K562 (cell line): ENCODE results near the gene TMEM150C. TPM values are rescaled to one million over a fixed set of nuclear protein-coding genes. Genes with fewer than 3 reads are reported as not detected.

Experiments used
- ATAC-seq: fragments of 200-7000 bp; cut with Tn5 transposase; 3 replicates; pipeline ENCODE4 v1.9.1; 2020; ENCODE audit warnings: moderate library complexity
- BruUV-seq: library from RNA; stranded (reverse); fragments of 400-500 nt; replicated peaks from 2 replicates; lab custom pipeline; 2021; lab: Mats Ljungman, UMichigan
- CTCF ChIA-PET: fragments of 300-600 bp; formaldehyde crosslinking; extraction: SDS; loops from one replicate; lab custom pipeline; 2021; ENCODE audit warnings: low intra/inter-chr PET ratio; lab: Yijun Ruan, JAX
- POLR2A ChIA-PET: fragments of 300-600, 350-650 bp; sonication (Branson Sonifier 250); formaldehyde crosslinking; extraction: SDS; loops from one replicate; lab custom pipeline; 2021; ENCODE audit warnings: antibody characterized with exemption, inconsistent platforms; lab: Yijun Ruan, JAX
- DNase-seq, 4 experiments: peaks; one replicate each; pipeline versions ENCODE4 v3.0.0 to v3.0.0-alpha.2; 2011 to 2018; ENCODE audit warnings: low spot score in 3 of 4, mixed read lengths in 3 of 4; ENCODE audit errors: extremely low read depth in 1 of 4
- FAIRE-seq: peaks from 2 replicates; lab custom pipeline; 2011; peaks lifted over from hg19 to GRCh38; lab: Jason Lieb, UNC
- H2AFZ ChIP-seq: 2 replicates; pipeline ENCODE4 v1.6.0; 2011; ENCODE audit warnings: low read depth, low read length, control low read depth, inconsistent platforms
- H3K27ac ChIP-seq: fragments of 200-600 bp; 3 replicates; pipeline ENCODE4 v1.8.0; 2011; ENCODE audit warnings: low read depth, mild to moderate bottlenecking, control low read depth, inconsistent platforms, low read length, moderate library complexity, mixed read lengths; ENCODE audit errors: extremely low read depth
- H3K27me3 ChIP-seq, 2 experiments: fragments of 300-600 bp in 1 of 2; 2 replicates in 1 of 2; 3 replicates in 1 of 2; pipeline versions ENCODE4 v1.6.0 to v1.8.0; 2011; ENCODE audit warnings: inconsistent platforms in 2 of 2, low read length in 2 of 2, mild to moderate bottlenecking in 1 of 2, mixed read lengths in 1 of 2, moderate library complexity in 1 of 2; ENCODE audit not compliant: control insufficient read depth in 2 of 2, insufficient read depth in 2 of 2
- H3K36me3 ChIP-seq: fragments of 300-600 bp; 3 replicates; pipeline ENCODE4 v1.8.0; 2011; ENCODE audit warnings: mild to moderate bottlenecking, low read length, inconsistent platforms; ENCODE audit not compliant: control insufficient read depth, insufficient read depth
- H3K4me1 ChIP-seq, 2 experiments: fragments of 200-600 bp in 1 of 2; replicated peaks in 1 of 2; 2 replicates in 1 of 2; 3 replicates in 1 of 2; pipeline versions ENCODE4 v1.5.1 to v1.8.0; 2011; ENCODE audit warnings: inconsistent platforms in 2 of 2, low read length in 2 of 2, mild to moderate bottlenecking in 1 of 2, mixed read lengths in 1 of 2, moderate library complexity in 1 of 2; ENCODE audit not compliant: control insufficient read depth in 2 of 2, insufficient read depth in 2 of 2
- H3K4me2 ChIP-seq: 2 replicates; pipeline ENCODE4 v1.6.1; 2011; ENCODE audit warnings: low read length, control low read depth, inconsistent platforms, mixed read lengths; ENCODE audit not compliant: insufficient read depth
- H3K4me3 ChIP-seq: fragments of 200-600 bp; sonication (generic), shearing (Covaris generic); 2 replicates; pipeline ENCODE4 v1.5.1; 2016; ENCODE audit warnings: control low read depth, inconsistent platforms
- H3K79me2 ChIP-seq: fragments of 200-600 bp; 3 replicates; pipeline ENCODE4 v1.8.0; 2011; ENCODE audit warnings: low read length, inconsistent platforms; ENCODE audit not compliant: control insufficient read depth, insufficient read depth
- H3K9ac ChIP-seq, 2 experiments: 2 replicates each; pipeline versions ENCODE4 v1.6.0 to v1.6.1; 2011; ENCODE audit warnings: low read depth in 2 of 2, low read length in 2 of 2, control low read depth in 1 of 2, inconsistent platforms in 1 of 2, mild to moderate bottlenecking in 1 of 2, mixed read lengths in 1 of 2; ENCODE audit not compliant: insufficient read depth in 1 of 2
- H3K9me1 ChIP-seq: one replicate; pipeline ENCODE4 v1.6.0; 2011; ENCODE audit warnings: inconsistent platforms, mild to moderate bottlenecking, low read length, moderate library complexity; ENCODE audit not compliant: control insufficient read depth, insufficient read depth
- H3K9me3 ChIP-seq: replicated peaks from 2 replicates; pipeline ENCODE4 v1.5.1; 2011; ENCODE audit warnings: low read depth, low read length, inconsistent platforms; ENCODE audit not compliant: control insufficient read depth, insufficient read depth
- H4K20me1 ChIP-seq: replicated peaks from 2 replicates; pipeline ENCODE4 v1.6.1; 2011; ENCODE audit warnings: low read length, inconsistent platforms, mixed read lengths; ENCODE audit not compliant: control insufficient read depth, insufficient read depth
- NEUROD1 ChIP-seq: fragments of 150-350 bp; IDR thresholded peaks from 2 replicates; pipeline ENCODE4 v1.6.1; 2014; ENCODE audit warnings: borderline replicate concordance, low read length, low read depth; ENCODE audit not compliant: partially characterized antibody
- TAF15 ChIP-seq: fragments of 200-400 bp; formaldehyde crosslinking; IDR thresholded peaks from 2 replicates; pipeline ENCODE4 v1.6.1; 2017; ENCODE audit warnings: mild to moderate bottlenecking, low read depth, low read length, moderate library complexity
- WGBS: fragments of 100-300 bp; shearing (Covaris generic); methylation state at CpG from one replicate; pipeline ENCODE4 v1.1.6; 2016; ENCODE audit warnings: low coverage, mixed read lengths; ENCODE audit not compliant: insufficient coverage; ENCODE audit errors: missing lambda C conversion rate; 5-methylcytosine and 5-hydroxymethylcytosine counted together
- in situ Hi-C: fragments of 300-500 bp; cut with MboI; formaldehyde crosslinking; loops from 4 replicates; pipeline ENCODE4 v1.15.0; 2018; ENCODE audit warnings: inconsistent platforms, mixed read lengths
- intact Hi-C: fragments of 100-400 bp; cut with micrococcal nuclease; formaldehyde crosslinking; loops from 2 replicates; pipeline ENCODE4 v1.14.2; 2022
- polyA plus RNA-seq, 8 experiments: library from polyadenylated mRNA; depleted of rRNA in 4 of 8; stranded (reverse) in 5 of 8; unstranded in 3 of 8; fragments of >200 nt; fragmentation: Nextera tagmentation in 2 of 8; fragmentation: Illumina TruSeq in 1 of 8; extraction: Ambion mirVana in 2 of 8; extraction: Trizol in 1 of 8; gene quantifications; 2 replicates each; pipeline versions ENCODE4 v1.2.1 to v1.2.3, GENCODE V29; 2011 to 2014; ENCODE audit warnings: inconsistent platforms in 1 of 8, missing spikeins in 1 of 8
- total RNA-seq, 7 experiments: library from RNA; depleted of rRNA in 6 of 7; stranded (reverse); fragments of >200 nt in 6 of 7; fragmentation: Illumina TruSeq in 2 of 7; extraction: Trizol in 2 of 7; gene quantifications; 2 replicates each; pipeline versions ENCODE4 v1.2.1 to v1.2.3, GENCODE V29; 2011 to 2021; ENCODE audit warnings: low replicate concordance in 1 of 7
- TF ChIP-seq, protein P1 (sequence below): fragments of 450-650 bp; IDR thresholded peaks from 2 replicates; pipeline ENCODE4 v1.7.0; 2016; ENCODE audit warnings: borderline replicate concordance

Gene TMEM150C
- total and polyA plus RNA-seq, 9 of the 15 experiments (the other 6 are each of a cell fraction or from before 2014, with no cell fraction given): 0.07 TPM; not detected in 8

DNA sequence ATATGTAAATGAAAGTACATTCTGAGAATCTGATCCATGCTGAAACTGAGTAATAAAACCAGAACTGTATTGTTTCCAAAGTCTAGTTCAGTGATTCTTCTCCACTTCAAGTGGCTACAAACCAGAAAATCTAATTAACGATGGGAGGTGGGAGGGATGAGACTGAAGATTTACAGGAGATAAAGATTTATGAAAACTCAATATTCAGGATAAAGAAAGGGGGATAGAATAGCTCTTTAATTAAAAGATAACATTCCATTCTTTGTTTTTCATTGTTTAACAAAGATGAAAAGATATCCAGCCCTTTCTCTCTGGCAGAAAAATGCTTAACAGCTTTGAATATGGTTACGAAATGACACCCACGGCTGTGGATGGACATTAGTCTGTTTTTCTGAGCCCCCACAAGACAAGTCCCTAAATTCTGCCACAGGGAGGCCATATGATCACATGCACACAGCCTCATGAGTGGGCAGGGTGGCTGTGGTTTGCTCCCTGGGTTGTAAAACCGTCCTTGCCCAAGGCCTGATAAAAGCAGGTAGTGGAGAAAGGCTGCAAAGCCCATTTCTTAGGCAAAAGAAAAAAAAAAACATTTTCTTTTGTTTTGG is 36.4 kb downstream of the TMEM150C start:
- no peaks in the 10 kb centered on the region for H3K9me1 ChIP-seq
- POLR2A ChIA-PET: no interaction called here
- in situ Hi-C loops: no loop called here
- H4K20me1 ChIP-seq: no peaks in the 10 kb centered on the region
- no peak overlapping the region for H3K4me2 ChIP-seq
- H3K4me1 ChIP-seq: no peaks in the 10 kb centered on the region
- no peak for TF ChIP-seq NEUROD1
- TF ChIP-seq, protein P1, sequence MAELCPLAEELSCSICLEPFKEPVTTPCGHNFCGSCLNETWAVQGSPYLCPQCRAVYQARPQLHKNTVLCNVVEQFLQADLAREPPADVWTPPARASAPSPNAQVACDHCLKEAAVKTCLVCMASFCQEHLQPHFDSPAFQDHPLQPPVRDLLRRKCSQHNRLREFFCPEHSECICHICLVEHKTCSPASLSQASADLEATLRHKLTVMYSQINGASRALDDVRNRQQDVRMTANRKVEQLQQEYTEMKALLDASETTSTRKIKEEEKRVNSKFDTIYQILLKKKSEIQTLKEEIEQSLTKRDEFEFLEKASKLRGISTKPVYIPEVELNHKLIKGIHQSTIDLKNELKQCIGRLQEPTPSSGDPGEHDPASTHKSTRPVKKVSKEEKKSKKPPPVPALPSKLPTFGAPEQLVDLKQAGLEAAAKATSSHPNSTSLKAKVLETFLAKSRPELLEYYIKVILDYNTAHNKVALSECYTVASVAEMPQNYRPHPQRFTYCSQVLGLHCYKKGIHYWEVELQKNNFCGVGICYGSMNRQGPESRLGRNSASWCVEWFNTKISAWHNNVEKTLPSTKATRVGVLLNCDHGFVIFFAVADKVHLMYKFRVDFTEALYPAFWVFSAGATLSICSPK: no peak
- no peak for TF ChIP-seq TAF15
- TF ChIP-seq, all 486 proteins: peak for 0
- H3K79me2 ChIP-seq: no peaks in the 10 kb centered on the region
- WGBS: 0% methylated on average over 4 of the region's 4 CpGs
- CTCF ChIA-PET: no interaction called here
- H3K27ac ChIP-seq: no peak overlapping the region
- peaks cover 9 to 18% of the 10 kb centered on the region in 2 experiments for H3K27me3 ChIP-seq
- no peak overlapping the region for H3K9ac ChIP-seq
- no peaks in the 10 kb centered on the region for H3K36me3 ChIP-seq
- ATAC-seq (no peak), FAIRE-seq (no peak), DNase-seq (no peak)
- H2AFZ ChIP-seq: no peak overlapping the region
- H3K9me3 ChIP-seq: no peaks in the 10 kb centered on the region
- no peak overlapping the region for H3K4me3 ChIP-seq
- intact Hi-C loops: no loop called here
- no TSS peak for BruUV-seq
